ENCODE data around the gene IL17RC.
"Not testable (repeated sequence)": the region's sequence is repeated elsewhere in the genome, so short reads cannot be mapped to it uniquely, and the experiment has no call there.

Gene IL17RC

GRCh38 chr3:9917820-9918219 is 922 bp downstream of the IL17RC start:
- no peak for DNase-seq

DNA sequence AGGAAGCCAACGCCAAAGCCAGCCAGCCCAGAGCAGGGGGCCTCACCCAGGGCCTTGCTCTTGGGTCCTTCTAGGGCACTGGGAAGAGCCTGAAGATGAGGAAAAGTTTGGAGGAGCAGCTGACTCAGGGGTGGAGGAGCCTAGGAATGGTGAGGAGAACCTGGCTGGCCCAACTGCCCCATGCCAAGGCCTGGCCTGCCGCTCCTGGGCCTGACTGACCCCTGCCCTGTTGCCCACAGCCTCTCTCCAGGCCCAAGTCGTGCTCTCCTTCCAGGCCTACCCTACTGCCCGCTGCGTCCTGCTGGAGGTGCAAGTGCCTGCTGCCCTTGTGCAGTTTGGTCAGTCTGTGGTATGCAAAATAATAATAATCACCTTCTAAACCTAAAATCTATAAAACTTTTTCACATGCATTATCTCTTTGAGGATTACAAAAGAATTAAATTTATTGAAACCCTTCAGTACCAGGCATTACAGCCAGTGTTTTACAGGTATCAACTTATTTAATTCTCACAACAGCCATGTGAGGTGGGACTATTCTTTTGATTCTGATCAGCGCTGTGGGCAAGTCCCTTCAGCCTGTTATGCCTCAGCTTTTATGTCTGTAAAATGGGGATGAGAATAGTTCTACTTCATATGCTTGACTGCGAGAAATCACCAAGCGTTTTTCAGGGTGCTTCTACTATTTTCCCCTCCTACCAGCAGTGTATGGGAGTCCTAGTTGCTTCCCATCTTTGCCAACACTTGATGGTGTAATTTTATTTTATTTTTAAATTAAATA is 1.6 kb downstream of the IL17RC start:
- no peak for DNase-seq

DNA sequence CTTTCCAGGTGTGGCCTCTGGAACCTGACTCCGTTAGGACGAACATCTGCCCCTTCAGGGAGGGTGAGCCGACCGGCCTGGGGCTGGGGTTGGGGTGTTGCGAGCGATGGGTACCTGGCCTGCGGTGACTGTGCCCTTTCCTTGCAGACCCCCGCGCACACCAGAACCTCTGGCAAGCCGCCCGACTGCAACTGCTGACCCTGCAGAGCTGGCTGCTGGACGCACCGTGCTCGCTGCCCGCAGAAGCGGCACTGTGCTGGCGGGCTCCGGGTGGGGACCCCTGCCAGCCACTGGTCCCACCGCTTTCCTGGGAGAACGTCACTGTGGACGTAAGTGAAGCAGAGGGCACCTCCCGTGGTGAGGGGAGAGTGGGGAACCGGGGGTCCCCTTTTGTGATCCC is 11.3 kb downstream of the IL17RC start:
- no peak for DNase-seq

DNA sequence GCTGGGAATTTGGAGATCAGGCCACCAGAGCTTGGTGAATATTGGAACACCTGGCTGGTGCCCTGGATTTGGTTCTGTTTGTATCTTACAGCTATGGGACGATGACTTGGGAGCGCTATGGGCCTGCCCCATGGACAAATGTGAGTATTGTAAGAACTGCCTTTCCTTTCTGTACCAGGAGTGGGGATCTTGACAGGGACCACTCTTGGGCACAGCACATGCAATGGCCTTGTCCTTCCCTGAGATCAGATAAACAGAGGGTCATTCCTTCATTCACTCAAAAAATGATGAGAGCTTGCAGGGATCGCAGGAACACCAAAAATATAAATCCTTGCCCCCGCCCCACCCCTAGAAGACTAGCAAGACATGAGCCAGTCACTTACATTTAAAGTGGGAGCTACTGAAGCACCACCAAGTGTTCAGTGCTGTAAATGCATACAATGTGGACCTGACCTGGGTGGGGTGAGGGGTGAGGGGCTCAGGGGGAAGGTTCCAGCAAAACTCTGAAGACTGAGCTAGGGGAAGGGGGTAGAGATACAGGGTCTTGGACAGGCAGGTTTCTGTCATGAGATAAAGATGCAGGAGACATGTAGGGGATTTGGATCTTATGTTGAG is 14.0 kb downstream of the IL17RC start:
- DNase-seq = no peak

DNA sequence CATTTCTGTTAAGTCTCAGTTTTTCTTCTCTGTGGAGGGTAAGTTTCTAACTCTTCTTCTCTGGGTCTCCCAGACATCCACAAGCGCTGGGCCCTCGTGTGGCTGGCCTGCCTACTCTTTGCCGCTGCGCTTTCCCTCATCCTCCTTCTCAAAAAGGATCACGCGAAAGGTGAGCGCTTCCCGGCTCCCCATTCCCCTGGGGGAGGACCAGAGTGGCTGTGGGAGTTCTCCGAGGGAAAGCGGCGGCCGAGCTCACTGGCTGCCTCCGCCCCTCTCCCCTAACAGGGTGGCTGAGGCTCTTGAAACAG is 15.6 kb downstream of the IL17RC start:
- DNase-seq = no peak

DNA sequence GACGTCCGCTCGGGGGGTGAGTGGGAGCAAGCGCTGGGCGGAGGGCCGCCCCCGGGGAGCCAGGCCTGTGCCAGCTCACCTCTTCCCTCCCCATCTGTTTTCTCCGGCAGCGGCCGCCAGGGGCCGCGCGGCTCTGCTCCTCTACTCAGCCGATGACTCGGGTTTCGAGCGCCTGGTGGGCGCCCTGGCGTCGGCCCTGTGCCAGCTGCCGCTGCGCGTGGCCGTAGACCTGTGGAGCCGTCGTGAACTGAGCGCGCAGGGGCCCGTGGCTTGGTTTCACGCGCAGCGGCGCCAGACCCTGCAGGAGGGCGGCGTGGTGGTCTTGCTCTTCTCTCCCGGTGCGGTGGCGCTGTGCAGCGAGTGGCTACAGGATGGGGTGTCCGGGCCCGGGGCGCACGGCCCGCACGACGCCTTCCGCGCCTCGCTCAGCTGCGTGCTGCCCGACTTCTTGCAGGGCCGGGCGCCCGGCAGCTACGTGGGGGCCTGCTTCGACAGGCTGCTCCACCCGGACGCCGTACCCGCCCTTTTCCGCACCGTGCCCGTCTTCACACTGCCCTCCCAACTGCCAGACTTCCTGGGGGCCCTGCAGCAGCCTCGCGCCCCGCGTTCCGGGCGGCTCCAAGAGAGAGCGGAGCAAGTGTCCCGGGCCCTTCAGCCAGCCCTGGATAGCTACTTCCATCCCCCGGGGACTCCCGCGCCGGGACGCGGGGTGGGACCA is 16.1 kb downstream of the IL17RC start:
- peak; percentile 88 for DNase-seq

DNA sequence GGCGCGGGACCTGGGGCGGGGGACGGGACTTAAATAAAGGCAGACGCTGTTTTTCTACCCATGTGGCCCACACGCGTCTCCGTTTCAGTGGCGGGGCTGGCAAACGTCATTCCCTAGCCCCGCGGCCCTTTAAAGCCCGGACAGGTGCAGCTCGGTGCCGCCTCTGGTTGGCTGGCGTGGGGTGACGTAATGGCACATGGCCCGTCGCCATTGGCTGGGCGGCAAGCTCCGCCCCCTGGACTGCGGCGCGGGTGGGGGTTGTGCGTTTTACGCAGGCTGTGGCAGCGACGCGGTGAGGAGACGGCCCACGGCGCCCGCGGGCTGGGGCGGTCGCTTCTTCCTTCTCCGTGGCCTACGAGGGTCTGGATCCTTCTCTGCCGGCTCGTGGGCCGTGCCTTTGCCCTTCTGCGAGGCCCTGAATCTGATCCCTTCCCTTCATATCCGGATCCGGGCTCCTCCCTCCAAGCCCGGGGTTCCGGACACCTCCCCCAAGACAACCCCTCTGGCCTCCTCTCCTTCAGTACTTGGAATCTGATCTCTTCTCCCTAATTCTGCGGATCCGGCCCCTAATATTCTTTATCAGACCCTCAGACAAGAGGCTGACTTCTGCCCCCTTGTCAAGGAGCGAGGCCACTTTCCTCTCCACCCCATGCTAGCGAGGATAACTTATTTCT is 16.8 kb downstream of the IL17RC start, which contains the start of gene CRELD1:
CRELD1 (plus strand) TSS at position 274 of the 674 bp plus-strand sequence. CDS start 605 bp downstream, outside the sequence.
- DNase-seq = peak; percentile 97

DNA sequence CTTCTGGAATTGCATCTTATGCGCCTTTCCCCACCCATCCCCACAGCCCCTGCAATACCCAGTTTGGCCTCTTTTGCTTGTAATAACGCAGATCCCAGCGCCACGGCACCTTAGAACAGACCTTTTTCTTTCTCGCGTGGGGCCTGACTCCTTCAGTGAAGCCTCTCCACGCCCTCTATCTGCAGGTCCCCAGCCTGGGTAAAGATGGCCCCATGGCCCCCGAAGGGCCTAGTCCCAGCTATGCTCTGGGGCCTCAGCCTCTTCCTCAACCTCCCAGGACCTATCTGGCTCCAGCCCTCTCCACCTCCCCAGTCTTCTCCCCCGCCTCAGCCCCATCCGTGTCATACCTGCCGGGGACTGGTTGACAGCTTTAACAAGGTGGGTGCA is 17.3 kb downstream of the IL17RC start:
- DNase-seq = peak; percentile 26

GRCh38 chr3:9934993-9935392 is 18.1 kb downstream of the IL17RC start:
- no peak for DNase-seq

- no peak for DNase-seq
Observed at GRCh38 chr3:9935966-9936510, 19.1 kb downstream of the IL17RC start.

DNA sequence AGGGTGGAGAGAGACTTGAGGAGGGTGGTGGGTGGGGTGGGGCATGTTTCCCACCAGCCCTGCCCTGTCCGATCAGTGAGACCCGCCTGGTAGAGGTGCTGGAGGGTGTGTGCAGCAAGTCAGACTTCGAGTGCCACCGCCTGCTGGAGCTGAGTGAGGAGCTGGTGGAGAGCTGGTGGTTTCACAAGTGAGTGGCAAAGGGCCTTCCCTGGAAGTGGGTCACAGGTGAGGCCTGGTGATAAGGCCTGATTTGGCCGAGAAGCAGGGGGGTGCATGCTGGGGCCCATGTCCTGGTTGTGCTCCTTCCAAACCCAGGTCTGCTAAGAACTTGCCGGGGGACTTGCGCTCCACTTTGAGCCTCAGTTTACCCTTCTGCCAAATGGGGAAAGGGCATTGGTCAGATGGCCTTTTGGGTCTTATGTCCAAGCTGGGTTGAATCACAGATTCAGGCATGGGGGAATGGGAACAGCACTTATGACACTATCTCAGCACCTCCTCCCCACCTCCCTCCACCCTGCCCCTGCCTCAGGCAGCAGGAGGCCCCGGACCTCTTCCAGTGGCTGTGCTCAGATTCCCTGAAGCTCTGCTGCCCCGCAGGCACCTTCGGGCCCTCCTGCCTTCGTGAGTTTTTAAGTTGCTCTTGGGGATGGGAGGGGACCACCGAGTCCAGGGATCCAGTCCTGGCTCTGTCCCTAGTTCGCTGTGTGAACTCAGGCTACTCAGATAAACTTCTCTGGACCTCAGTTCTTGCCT is 20.8 kb downstream of the IL17RC start:
- DNase-seq = no peak

DNA sequence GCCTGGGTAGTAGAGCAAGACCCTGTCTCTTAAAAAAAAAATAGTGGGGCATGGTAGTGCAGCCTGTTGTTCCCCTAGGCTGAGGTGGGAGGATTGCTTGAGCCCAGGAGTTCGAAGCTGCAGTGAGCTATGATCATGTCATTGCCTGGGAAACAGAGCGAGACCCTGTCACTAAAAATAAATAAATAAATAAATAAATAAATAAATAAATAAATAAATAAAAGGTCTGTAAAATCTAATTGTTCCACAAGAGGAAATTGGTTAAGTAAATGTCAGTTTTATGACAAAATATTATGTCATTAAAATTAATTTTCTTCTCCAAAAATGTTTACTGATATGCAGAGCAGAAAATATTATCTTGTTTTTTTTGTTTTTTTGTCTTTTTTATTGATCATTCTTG is 22.1 kb downstream of the IL17RC start:
- no peak for DNase-seq

- not testable (repeated sequence) for DNase-seq
Observed at GRCh38 chr3:9939906-9940305, 23.0 kb downstream of the IL17RC start.

GRCh38 chr3:9940746-9941145 is 23.8 kb downstream of the IL17RC start:
- no peak for DNase-seq

DNA sequence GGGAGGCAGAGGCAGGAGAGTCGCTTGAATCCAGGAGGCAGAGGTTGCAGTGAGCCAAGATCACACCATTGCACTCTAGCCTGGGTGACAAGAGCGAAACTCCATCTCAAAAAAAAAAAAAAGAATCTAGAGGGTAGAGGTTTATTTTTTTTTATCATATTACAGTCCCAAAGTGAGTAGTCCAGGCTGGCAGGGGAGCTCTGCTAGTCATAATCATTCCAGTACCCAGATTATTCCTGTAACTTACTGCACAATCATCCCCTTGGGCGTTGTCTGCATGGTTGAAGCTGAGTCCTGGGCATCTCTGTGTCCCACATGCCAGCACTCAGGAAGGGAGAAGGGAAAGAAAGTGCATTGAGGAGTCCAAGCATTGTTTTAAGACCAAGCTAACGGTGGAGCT is 25.3 kb downstream of the IL17RC start:
- no peak for DNase-seq

DNA sequence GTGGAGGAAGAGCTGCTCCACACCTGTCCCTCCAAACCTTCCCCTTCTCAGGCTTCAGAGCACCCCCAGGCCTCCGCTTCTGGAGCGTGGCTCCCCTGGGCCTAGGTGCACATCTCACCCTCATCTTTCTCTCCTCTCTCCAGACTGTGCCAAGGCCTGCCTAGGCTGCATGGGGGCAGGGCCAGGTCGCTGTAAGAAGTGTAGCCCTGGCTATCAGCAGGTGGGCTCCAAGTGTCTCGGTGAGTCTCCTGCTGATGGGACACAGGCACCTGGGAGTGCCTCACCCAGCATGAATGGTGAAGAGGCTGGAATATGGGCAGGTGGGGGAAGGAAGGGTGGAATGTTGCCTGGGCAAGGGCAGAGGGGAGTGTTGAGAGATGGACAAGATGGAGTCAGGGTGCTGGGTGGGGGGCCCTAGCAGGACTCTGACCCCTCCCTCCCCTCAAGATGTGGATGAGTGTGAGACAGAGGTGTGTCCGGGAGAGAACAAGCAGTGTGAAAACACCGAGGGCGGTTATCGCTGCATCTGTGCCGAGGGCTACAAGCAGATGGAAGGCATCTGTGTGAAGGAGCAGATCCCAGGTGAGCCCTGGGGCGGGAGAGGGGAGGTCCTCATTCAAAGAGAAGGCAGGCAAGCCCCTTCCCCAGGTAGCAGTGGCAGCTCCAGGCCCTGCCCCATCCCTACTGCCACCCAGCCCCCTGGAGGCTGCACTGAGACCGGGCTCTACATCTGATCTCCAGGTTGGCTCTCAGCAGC is 26.2 kb downstream of the IL17RC start:
- no peak for DNase-seq

GRCh38 chr3:9944271-9944670 is 27.4 kb downstream of the IL17RC start:
- DNase-seq = no peak

DNA sequence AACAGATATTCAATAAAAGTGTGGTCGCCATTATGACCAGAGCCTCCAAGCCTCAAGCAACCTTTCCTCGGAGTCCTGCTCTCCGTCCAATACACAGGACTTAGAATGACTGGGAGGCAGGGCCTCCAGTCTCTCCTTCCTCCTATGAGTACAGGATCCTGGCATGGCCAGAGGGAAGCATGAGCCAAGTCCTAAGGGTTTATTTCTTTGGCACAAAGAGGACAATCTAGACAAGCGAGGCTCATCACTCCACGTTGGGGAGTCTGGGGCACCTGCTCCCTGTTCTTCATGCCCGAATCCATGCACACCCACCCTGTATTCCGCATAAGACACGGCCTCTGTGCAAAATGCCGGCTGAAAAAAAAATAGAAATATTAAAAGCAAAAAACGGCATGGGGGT is 28.5 kb downstream of the IL17RC start:
- no peak for DNase-seq

- DNase-seq = peak; percentile 90
Observed at GRCh38 chr3:9946112-9947024, 29.5 kb downstream of the IL17RC start.

Measured in CD4-positive, alpha-beta T cell treated with Interferon gamma for 1 hour (primary cell).